Pancreas (tissue), 10 donors: ENCODE measurements around the gene KCNK3. TPM values are rescaled to one million over a fixed set of nuclear protein-coding genes. Genes with fewer than 3 reads are reported as not detected.
A peak's percentile ranks its signal among the peaks of the same experiment; 100 is the strongest.
"Not testable (repeated sequence)": the region's sequence is repeated elsewhere in the genome, so short reads cannot be mapped to it uniquely, and the experiment has no call there.

Experiments used
- ATAC-seq, 4 donors: fragments of 200-7000 bp; cut with Tn5 transposase; one replicate each; pipeline versions ENCODE4 v1.8.0 to v1.9.1; 2020; ENCODE audit warnings: mild to moderate bottlenecking in 4 of 4, moderate library complexity in 4 of 4
- DNase-seq, 6 donors: peaks; one replicate each; pipeline ENCODE4 v3.0.0-alpha.2; 2020
- FAIRE-seq: peaks from 2 replicates; lab custom pipeline; 2012; peaks lifted over from hg19 to GRCh38; lab: Jason Lieb, UNC
- H3K27ac ChIP-seq, 4 donors: fragments of 200-600 bp; sonication (generic); 1 replicate in 3 of 4; 2 replicates in 1 of 4; pipeline versions ENCODE4 v1.5.0 to v1.8.0; 2020
- H3K27me3 ChIP-seq, 4 donors: fragments of 200-600 bp; one replicate each; pipeline ENCODE4 v1.8.0; 2021
- H3K36me3 ChIP-seq, 3 donors: fragments of 200-600 bp; sonication (generic) in 1 of 3; one replicate each; pipeline versions ENCODE4 v1.5.0 to v1.8.0; 2020 to 2021
- H3K4me1 ChIP-seq, 3 donors: fragments of 200-600 bp; one replicate each; pipeline ENCODE4 v1.8.0; 2021
- H3K4me3 ChIP-seq, 4 donors: fragments of 200-600 bp; sonication (generic) in 2 of 4; one replicate each; pipeline versions ENCODE4 v1.5.0 to v1.8.0; 2020 to 2021
- H3K9me3 ChIP-seq, 4 donors: fragments of 200-600 bp; one replicate each; pipeline ENCODE4 v1.8.0; 2021
- WGBS, 2 donors: extraction: QIAGEN DNeasy Blood & Tissue Kit; methylation state at CpG; one replicate each; pipeline ENCODE4 v1.1.7; 2013; 5-methylcytosine and 5-hydroxymethylcytosine counted together
- intact Hi-C, 3 donors: fragments of 100-400 bp; cut with DNase I; formaldehyde crosslinking; loops; one replicate each; pipeline versions ENCODE4 v1.11.1 to v1.14.2; 2022
- polyA plus RNA-seq, 2 donors: library from polyadenylated mRNA; stranded (reverse); fragments of 200-250 nt; gene quantifications; one replicate each; pipeline ENCODE4 v1.2.3, GENCODE V29; 2013
- total RNA-seq, 6 donors: library from RNA; stranded (reverse); fragmentation: NEBNext Ultra II Directional in 4 of 6; extraction: Animal tissue kit (Norgen Biotek cat#: 25700) in 4 of 6; gene quantifications; one replicate each; pipeline versions ENCODE4 v1.2.1 to v1.2.4, GENCODE V29; 2021 to 2023
- TF ChIP-seq, protein P1 (sequence below), 4 donors: fragments of 200-600 bp; sonication (generic) in 3 of 4; IDR thresholded peaks; one replicate each; pipeline versions ENCODE4 v1.5.0 to v1.8.0; 2021; ENCODE audit warnings: antibody characterized with exemption in 4 of 4
- donor health status: healthy with polysubstance abuse.
- donor health status: DM: no; HTN: no; CAD: no; lungs with moderate emphysema.
- donor health status: DM: no; HTN: no; CAD: no.
- donor health status: control.
- donor health status: control.
- donor health status: Bipolar disorder and iron deficiency.
- donor health status: DM: yes; HTN: yes; CAD: no.
- donor health status: DM: no; HTN: no; CAD: no.
- donor health status: DM: no; HTN: no; CAD: no.
- donor health status: DM: yes; HTN: yes; CAD: no.

Gene KCNK3
- total and polyA plus RNA-seq, 8 donors = 7.5 to 46.4 (median 30.2) TPM

GRCh38 chr2:26651470-26651771, 41.1 kb upstream of the KCNK3 start:
- WGBS, 2 donors = 82 to 89% methylated on average over 7 of the region's 7 CpGs
- intact Hi-C loops = no loop called here
- ATAC-seq (no peak), DNase-seq (no peak), FAIRE-seq (no peak)
- no peaks in the 10 kb centered on the region for H3K27me3 ChIP-seq
- H3K27ac ChIP-seq = no peak overlapping the region
- no peaks in the 10 kb centered on the region for H3K36me3 ChIP-seq
- TF ChIP-seq, protein P1, sequence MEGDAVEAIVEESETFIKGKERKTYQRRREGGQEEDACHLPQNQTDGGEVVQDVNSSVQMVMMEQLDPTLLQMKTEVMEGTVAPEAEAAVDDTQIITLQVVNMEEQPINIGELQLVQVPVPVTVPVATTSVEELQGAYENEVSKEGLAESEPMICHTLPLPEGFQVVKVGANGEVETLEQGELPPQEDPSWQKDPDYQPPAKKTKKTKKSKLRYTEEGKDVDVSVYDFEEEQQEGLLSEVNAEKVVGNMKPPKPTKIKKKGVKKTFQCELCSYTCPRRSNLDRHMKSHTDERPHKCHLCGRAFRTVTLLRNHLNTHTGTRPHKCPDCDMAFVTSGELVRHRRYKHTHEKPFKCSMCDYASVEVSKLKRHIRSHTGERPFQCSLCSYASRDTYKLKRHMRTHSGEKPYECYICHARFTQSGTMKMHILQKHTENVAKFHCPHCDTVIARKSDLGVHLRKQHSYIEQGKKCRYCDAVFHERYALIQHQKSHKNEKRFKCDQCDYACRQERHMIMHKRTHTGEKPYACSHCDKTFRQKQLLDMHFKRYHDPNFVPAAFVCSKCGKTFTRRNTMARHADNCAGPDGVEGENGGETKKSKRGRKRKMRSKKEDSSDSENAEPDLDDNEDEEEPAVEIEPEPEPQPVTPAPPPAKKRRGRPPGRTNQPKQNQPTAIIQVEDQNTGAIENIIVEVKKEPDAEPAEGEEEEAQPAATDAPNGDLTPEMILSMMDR (IDR thresholded peaks at IDR 0.05) = no peak
- H3K4me1 ChIP-seq = no peaks in the 10 kb centered on the region
- H3K4me3 ChIP-seq = no peak overlapping the region
- no peaks in the 10 kb centered on the region for H3K9me3 ChIP-seq

DNA sequence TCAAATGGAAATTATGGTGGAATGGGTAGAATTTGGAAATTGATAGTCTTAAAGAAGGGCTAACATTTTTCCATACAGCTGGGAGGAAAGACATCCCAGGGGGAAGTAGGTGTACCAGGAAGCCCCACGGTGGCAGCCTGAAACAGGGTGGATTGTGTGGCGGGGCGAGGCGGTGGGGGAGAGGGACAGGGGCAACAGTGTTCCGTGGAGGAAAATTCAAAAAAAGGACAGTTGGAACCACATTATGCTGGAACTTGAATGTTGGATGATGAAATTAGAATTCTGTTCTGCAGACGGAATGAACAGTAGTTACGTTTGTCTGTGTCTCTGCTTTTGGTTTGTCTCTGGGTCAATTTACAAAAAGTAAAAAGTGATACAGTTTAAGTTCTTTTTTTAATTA, 40.7 kb upstream of the KCNK3 start:
- no peak for ATAC-seq
- intact Hi-C loops = no loop called here
- no peak for DNase-seq

GRCh38 chr2:26652361-26653041, 40.0 kb upstream of the KCNK3 start:
- Histone ChIP-seq H3K4me3 (no peak overlapping the region), H3K27me3 (no peaks in the 10 kb centered on the region), H3K4me1 (no peaks in the 10 kb centered on the region), H3K9me3 (no peaks in the 10 kb centered on the region), H3K27ac (no peak overlapping the region), H3K36me3 (no peaks in the 10 kb centered on the region)
- 83 to 85% methylated on average over 12 of the region's 12 CpGs for WGBS, 2 donors
- peak in 2 of 4 donors; percentile 24 to 31 for ATAC-seq
- intact Hi-C loops = no loop called here
- FAIRE-seq = no peak
- TF ChIP-seq, protein P1 (IDR thresholded peaks at IDR 0.05) = no peak
- DNase-seq = no peak

More for the DNA sequence above, 40.7 kb upstream of the KCNK3 start:
- TF ChIP-seq, protein P1 (IDR thresholded peaks at IDR 0.05) = no peak
- Histone ChIP-seq H3K36me3 (no peaks in the 10 kb centered on the region), H3K9me3 (no peaks in the 10 kb centered on the region), H3K27me3 (no peaks in the 10 kb centered on the region), H3K27ac (no peak overlapping the region), H3K4me1 (no peaks in the 10 kb centered on the region), H3K4me3 (no peak overlapping the region)
- 86 to 92% methylated on average over 7 of the region's 7 CpGs for WGBS, 2 donors
- FAIRE-seq = no peak

DNA sequence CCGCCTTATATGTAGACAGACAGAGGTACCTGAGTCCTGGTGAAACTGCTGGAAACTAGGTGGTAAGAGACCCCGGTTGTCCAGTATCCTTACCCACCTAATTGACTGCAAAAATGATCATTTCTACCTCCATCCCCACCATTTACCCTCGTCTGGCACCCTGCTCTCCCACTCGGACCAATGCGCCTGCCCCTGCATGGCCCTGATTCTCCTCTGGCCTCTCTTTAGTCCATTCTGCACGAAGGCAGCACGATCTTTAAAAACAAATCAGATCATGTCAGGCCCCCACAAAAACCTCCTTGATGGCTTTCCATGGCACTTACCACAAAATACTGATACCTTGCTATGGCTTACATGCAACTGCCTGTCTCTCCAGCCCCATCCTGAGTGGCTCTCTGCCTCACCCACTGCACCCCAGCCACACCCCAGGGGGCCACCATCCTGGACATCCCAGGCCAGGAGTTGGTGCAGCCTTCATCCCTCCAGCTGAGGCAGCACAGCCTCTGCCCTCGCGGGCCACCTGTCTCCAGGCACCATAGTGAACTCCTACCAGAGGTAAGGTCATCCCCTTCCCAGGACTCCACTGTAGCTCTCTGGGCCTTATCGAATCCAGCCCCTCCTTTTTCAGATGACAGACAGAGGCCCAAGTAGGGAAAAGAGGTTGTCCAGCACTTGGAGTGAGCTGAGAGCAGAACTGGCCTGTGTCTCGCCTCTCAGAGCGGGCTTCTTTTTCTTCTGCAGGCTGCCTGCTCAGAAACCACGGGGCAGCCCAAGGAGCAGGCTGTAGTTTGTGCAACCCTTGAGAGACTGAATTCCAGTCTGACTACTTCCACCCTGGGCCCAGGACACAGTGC, 39.1 kb upstream of the KCNK3 start:
- TF ChIP-seq, protein P1 (IDR thresholded peaks at IDR 0.05) = no peak
- no peak for DNase-seq
- H3K9me3 ChIP-seq = no peaks in the 10 kb centered on the region
- no peaks in the 10 kb centered on the region for H3K4me1 ChIP-seq
- WGBS, 2 donors = 92 to 93% methylated on average over 13 of the region's 13 CpGs
- no peak for FAIRE-seq
- no peak overlapping the region for H3K27ac ChIP-seq
- no peak overlapping the region for H3K4me3 ChIP-seq
- ATAC-seq = no peak
- no peaks in the 10 kb centered on the region for H3K36me3 ChIP-seq
- intact Hi-C loops = no loop called here
- no peaks in the 10 kb centered on the region for H3K27me3 ChIP-seq

- DNase-seq = no peak
- TF ChIP-seq, protein P1 (IDR thresholded peaks at IDR 0.05) = no peak
- intact Hi-C loops = no loop called here
- no peaks in the 10 kb centered on the region for H3K36me3 ChIP-seq
- no peak overlapping the region for H3K27ac ChIP-seq
- no peak for ATAC-seq
- 91 to 97% methylated on average over 3 of the region's 3 CpGs for WGBS, 2 donors
- no peaks in the 10 kb centered on the region for H3K27me3 ChIP-seq
- no peaks in the 10 kb centered on the region for H3K9me3 ChIP-seq
- no peak for FAIRE-seq
- H3K4me1 ChIP-seq = no peaks in the 10 kb centered on the region
- no peak overlapping the region for H3K4me3 ChIP-seq
Observed at GRCh38 chr2:26654061-26654340, 38.5 kb upstream of the KCNK3 start.

- H3K27ac ChIP-seq, H3K4me3 ChIP-seq, H3K27me3 ChIP-seq, DNase-seq, H3K36me3 ChIP-seq, H3K9me3 ChIP-seq, ATAC-seq, intact Hi-C loops, H3K4me1 ChIP-seq, FAIRE-seq: not testable (repeated sequence)
- WGBS, 2 donors = 91 to 94% methylated on average over 1 of the region's 1 CpG
Observed at GRCh38 chr2:26655120-26655519, 37.4 kb upstream of the KCNK3 start.
